OCI-LY7 (cell line): Measurements from ENCODE around the gene FBXO40. TPM values are rescaled to one million over a fixed set of nuclear protein-coding genes. Genes with fewer than 3 reads are reported as not detected.

Experiments
- BruUV-seq: library from RNA; stranded (reverse); fragments of 400-500 nt; replicated peaks from 2 replicates; lab custom pipeline; 2021; lab: Mats Ljungman, UMichigan
- CTCF ChIA-PET: fragments of 300-600 bp; sonication (Branson Sonifier 250); formaldehyde crosslinking; loops from one replicate; lab custom pipeline; 2022; ENCODE audit warnings: antibody characterized with exemption; ENCODE audit not compliant: unreplicated experiment; lab: Charles Lee
- POLR2A ChIA-PET: fragments of 300-600 bp; sonication (Branson Sonifier 250); formaldehyde crosslinking; loops from one replicate; lab custom pipeline; 2022; ENCODE audit warnings: antibody characterized with exemption; lab: Charles Lee
- DNase-seq: peaks from one replicate; pipeline ENCODE4 v3.0.0-alpha.2; 2015; ENCODE audit warnings: low spot score
- H2AFZ ChIP-seq: fragments of 200-600 bp; sonication (generic), shearing (Covaris generic); 2 replicates; pipeline ENCODE4 v1.6.1; 2014; ENCODE audit warnings: mild to moderate bottlenecking, antibody characterized with exemption, low read length, moderate library complexity
- H3K27ac ChIP-seq: fragments of 200-600 bp; sonication (generic); 2 replicates; pipeline ENCODE4 v1.5.1; 2014; ENCODE audit warnings: mixed run types, low read depth, mild to moderate bottlenecking, moderate library complexity, low read length, inconsistent platforms; ENCODE audit not compliant: poor library complexity, severe bottlenecking
- H3K36me3 ChIP-seq: fragments of 200-600 bp; sonication (generic); 2 replicates; pipeline ENCODE4 v1.6.1; 2014; ENCODE audit warnings: mild to moderate bottlenecking, antibody characterized with exemption, low read length, moderate library complexity, mixed read lengths; ENCODE audit not compliant: insufficient read depth
- H3K4me1 ChIP-seq: fragments of 200-600 bp; sonication (generic); 2 replicates; pipeline ENCODE4 v1.5.1; 2014; ENCODE audit warnings: mild to moderate bottlenecking, low read length; ENCODE audit not compliant: insufficient read depth, poor library complexity, severe bottlenecking
- H3K4me2 ChIP-seq: fragments of 200-600 bp; sonication (generic); 2 replicates; pipeline ENCODE4 v1.6.1; 2014; ENCODE audit warnings: mild to moderate bottlenecking, low read length
- H3K4me3 ChIP-seq: fragments of 200-600 bp; sonication (generic); 2 replicates; pipeline ENCODE4 v1.5.1; 2014; ENCODE audit warnings: mild to moderate bottlenecking, low read depth, low read length; ENCODE audit not compliant: poor library complexity, severe bottlenecking
- H3K79me2 ChIP-seq: fragments of 200-600 bp; sonication (generic); 2 replicates; pipeline ENCODE4 v1.6.1; 2016; ENCODE audit warnings: low read depth, mild to moderate bottlenecking, low read length, moderate library complexity, mixed read lengths; ENCODE audit not compliant: insufficient read depth
- H3K9me2 ChIP-seq: fragments of 200-600 bp; sonication (generic); 2 replicates; pipeline ENCODE4 v1.6.1; 2016; ENCODE audit warnings: mild to moderate bottlenecking, low read length, mixed read lengths; ENCODE audit not compliant: insufficient read depth
- H3K9me3 ChIP-seq: fragments of 200-600 bp; sonication (generic); 2 replicates; pipeline ENCODE4 v1.6.1; 2014; ENCODE audit warnings: mild to moderate bottlenecking, mixed run types, low read length, mixed read lengths
- H4K20me1 ChIP-seq: fragments of 200-600 bp; sonication (generic); 2 replicates; pipeline ENCODE4 v1.6.1; 2014; ENCODE audit warnings: mild to moderate bottlenecking, antibody characterized with exemption, low read length, moderate library complexity, mixed read lengths; ENCODE audit not compliant: insufficient read depth
- EZH2phosphoT487 ChIP-seq: fragments of 200-600 bp; sonication (generic); IDR thresholded peaks from 2 replicates; pipeline ENCODE4 v1.6.1; 2018; ENCODE audit warnings: low read depth, borderline replicate concordance, mild to moderate bottlenecking, mixed run types, antibody characterized with exemption, low read length, moderate library complexity, mixed read lengths
- intact Hi-C: fragments of 100-400 bp; cut with micrococcal nuclease; formaldehyde crosslinking; loops from one replicate; pipeline ENCODE4 v1.10.0; 2022; ENCODE audit not compliant: unreplicated experiment
- total RNA-seq, 2 experiments: library from RNA; depleted of rRNA in 1 of 2; stranded (reverse); fragments of >200 nt in 1 of 2; shearing (Covaris generic) in 1 of 2; gene quantifications; 2 replicates each; pipeline ENCODE4 v1.2.3, GENCODE V29; 2014 to 2022
- TF ChIP-seq, protein P1 (sequence below): fragments of 200-600 bp; sonication (generic); conservative IDR thresholded peaks from 2 replicates; pipeline ENCODE4 v1.5.1; 2014; ENCODE audit warnings: mild to moderate bottlenecking, antibody characterized with exemption, low read length, moderate library complexity, mixed read lengths

FBXO40 gene
- total RNA-seq, 2 experiments from 2014 or later, result not detected

DNA sequence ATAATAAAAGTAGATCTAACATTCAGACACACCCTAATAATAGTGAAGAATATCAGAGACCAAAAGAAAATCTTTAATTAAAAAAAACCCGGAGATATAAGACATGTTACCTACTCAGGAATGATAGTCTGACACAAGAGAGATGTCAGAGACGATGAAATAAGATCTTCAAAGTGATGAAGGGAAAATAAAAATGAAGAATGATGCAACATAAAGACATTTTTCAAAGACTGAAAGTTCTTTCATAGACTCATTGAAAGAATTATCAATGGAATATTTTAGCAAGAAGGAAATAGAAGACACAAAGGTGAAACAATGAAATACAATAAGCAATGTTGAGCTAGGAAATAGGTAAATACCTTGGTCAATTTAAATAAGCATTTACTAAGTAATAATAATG, 47.9 kb downstream of the FBXO40 start:
- Histone ChIP-seq H3K4me1 (no peaks in the 10 kb centered on the region), H3K27ac (no peak overlapping the region), H3K4me3 (no peak overlapping the region), H3K9me3 (no peaks in the 10 kb centered on the region), H3K4me2 (no peak overlapping the region), H3K79me2 (no peaks in the 10 kb centered on the region), H2AFZ (no peak overlapping the region), H4K20me1 (no peaks in the 10 kb centered on the region), H3K9me2 (no peaks in the 10 kb centered on the region), H3K36me3 (peaks cover 89% of the 10 kb centered on the region)
- no TSS peak for BruUV-seq
- POLR2A ChIA-PET, result interaction anchor here (0.6 to 0.8 kb wide), 3 partner anchors 9 to 155 kb away, joined by 3 to 4 read pairs (median 4); no protein-coding TSS in a partner anchor
- intact Hi-C loops, result no loop called here
- no peak for TF ChIP-seq EZH2phosphoT487
- TF ChIP-seq, protein P1, sequence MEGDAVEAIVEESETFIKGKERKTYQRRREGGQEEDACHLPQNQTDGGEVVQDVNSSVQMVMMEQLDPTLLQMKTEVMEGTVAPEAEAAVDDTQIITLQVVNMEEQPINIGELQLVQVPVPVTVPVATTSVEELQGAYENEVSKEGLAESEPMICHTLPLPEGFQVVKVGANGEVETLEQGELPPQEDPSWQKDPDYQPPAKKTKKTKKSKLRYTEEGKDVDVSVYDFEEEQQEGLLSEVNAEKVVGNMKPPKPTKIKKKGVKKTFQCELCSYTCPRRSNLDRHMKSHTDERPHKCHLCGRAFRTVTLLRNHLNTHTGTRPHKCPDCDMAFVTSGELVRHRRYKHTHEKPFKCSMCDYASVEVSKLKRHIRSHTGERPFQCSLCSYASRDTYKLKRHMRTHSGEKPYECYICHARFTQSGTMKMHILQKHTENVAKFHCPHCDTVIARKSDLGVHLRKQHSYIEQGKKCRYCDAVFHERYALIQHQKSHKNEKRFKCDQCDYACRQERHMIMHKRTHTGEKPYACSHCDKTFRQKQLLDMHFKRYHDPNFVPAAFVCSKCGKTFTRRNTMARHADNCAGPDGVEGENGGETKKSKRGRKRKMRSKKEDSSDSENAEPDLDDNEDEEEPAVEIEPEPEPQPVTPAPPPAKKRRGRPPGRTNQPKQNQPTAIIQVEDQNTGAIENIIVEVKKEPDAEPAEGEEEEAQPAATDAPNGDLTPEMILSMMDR, result no peak
- CTCF ChIA-PET, result no interaction called here
- no peak for DNase-seq

GRCh38 chr3:121642601-121643314, 49.6 kb downstream of the FBXO40 start:
- H3K9me2 ChIP-seq, result no peaks in the 10 kb centered on the region
- no peak overlapping the region for H3K4me3 ChIP-seq
- H3K4me1 ChIP-seq, result no peaks in the 10 kb centered on the region
- no peaks in the 10 kb centered on the region for H3K79me2 ChIP-seq
- no peak overlapping the region for H3K27ac ChIP-seq
- no peak overlapping the region for H2AFZ ChIP-seq
- DNase-seq, result no peak
- H3K36me3 ChIP-seq, result peaks cover 80% of the 10 kb centered on the region
- CTCF ChIA-PET, result no interaction called here
- intact Hi-C loops, result no loop called here
- POLR2A ChIA-PET, result interaction anchor here (0.7 to 1.0 kb wide), 2 partner anchors 18 to 23 kb away, joined by 3 read pairs; partner anchors contain the start of gene HCLS1
- BruUV-seq, result TSS peak; percentile 24
- no peaks in the 10 kb centered on the region for H4K20me1 ChIP-seq
- TF ChIP-seq, protein P1, result no peak
- no peak for TF ChIP-seq EZH2phosphoT487
- no peaks in the 10 kb centered on the region for H3K9me3 ChIP-seq
- no peak overlapping the region for H3K4me2 ChIP-seq

GRCh38 chr3:121645054-121645453, 51.9 kb downstream of the FBXO40 start:
- no peak overlapping the region for H3K27ac ChIP-seq
- H3K4me3 ChIP-seq, result no peak overlapping the region
- ChIA-PET POLR2A (interaction anchor here (1.2 kb wide), 1 partner anchor 15 kb away, joined by 3 read pairs; the partner anchor contains the start of gene HCLS1), CTCF (no interaction called here)
- TF ChIP-seq EZH2phosphoT487, result no peak
- TF ChIP-seq, protein P1, result no peak
- no peak for DNase-seq
- H3K9me2 ChIP-seq, result no peaks in the 10 kb centered on the region
- H3K79me2 ChIP-seq, result no peaks in the 10 kb centered on the region
- peaks cover 71% of the 10 kb centered on the region for H3K36me3 ChIP-seq
- no peak overlapping the region for H2AFZ ChIP-seq
- no TSS peak for BruUV-seq
- H3K4me2 ChIP-seq, result no peak overlapping the region
- H3K4me1 ChIP-seq, result no peaks in the 10 kb centered on the region
- H3K9me3 ChIP-seq, result peaks cover 1% of the 10 kb centered on the region; the same call in 1 of the 2 replicates
- intact Hi-C loops, result no loop called here
- no peaks in the 10 kb centered on the region for H4K20me1 ChIP-seq
